Thyroid gland (tissue), 4 donors: Measurements from ENCODE around the gene WDR37. TPM values are rescaled to one million over a fixed set of nuclear protein-coding genes. Genes with fewer than 3 reads are reported as not detected.

ENCODE experiments used
- DNase-seq, 2 donors: peaks; one replicate each; pipeline ENCODE4 v3.0.0-alpha.2; 2019
- H3K27ac ChIP-seq, 3 donors: fragments of 200-600 bp; sonication (generic); 1 replicate in 2 of 3; 2 replicates in 1 of 3; pipeline ENCODE4 v1.5.1; 2016 to 2019; ENCODE audit warnings: mild to moderate bottlenecking in 1 of 3, moderate library complexity in 1 of 3
- H3K27me3 ChIP-seq: fragments of 200-600 bp; sonication (generic); one replicate; pipeline ENCODE4 v1.5.1; 2019
- H3K36me3 ChIP-seq, 2 donors: fragments of 200-600 bp; sonication (generic); one replicate each; pipeline ENCODE4 v1.5.1; 2016 to 2019
- H3K4me1 ChIP-seq, 2 donors: fragments of 200-600 bp; sonication (generic); one replicate each; pipeline ENCODE4 v1.5.1; 2017 to 2019
- H3K4me3 ChIP-seq, 3 donors: fragments of 200-600 bp; sonication (generic); replicated peaks in 1 of 3; 1 replicate in 2 of 3; 2 replicates in 1 of 3; pipeline ENCODE4 v1.5.1; 2016; ENCODE audit warnings: mild to moderate bottlenecking in 1 of 3
- H3K9me3 ChIP-seq: fragments of 200-600 bp; sonication (generic); one replicate; pipeline ENCODE4 v1.5.1; 2017
- CTCF ChIP-seq, 6 experiments: fragments of 200-600 bp in 3 of 6; fragments of 450-650 bp in 3 of 6; sonication (generic) in 3 of 6; IDR thresholded peaks; one replicate each; pipeline ENCODE4 v1.5.1; 2016 to 2019; ENCODE audit warnings: antibody characterized with exemption in 6 of 6, mild to moderate bottlenecking in 2 of 6, inconsistent platforms in 1 of 6, moderate library complexity in 1 of 6
- POLR2A ChIP-seq, 2 donors: fragments of 450-650 bp; IDR thresholded peaks; one replicate each; pipeline ENCODE4 v1.6.1; 2017; ENCODE audit warnings: antibody characterized with exemption in 2 of 2, mild to moderate bottlenecking in 2 of 2, moderate library complexity in 1 of 2
- WGBS, 2 donors: methylation state at CpG; one replicate each; pipeline ENCODE4 v1.1.5; 2017; 5-methylcytosine and 5-hydroxymethylcytosine counted together
- intact Hi-C: fragments of 100-400 bp; cut with DNase I; formaldehyde crosslinking; loops from one replicate; pipeline ENCODE4 v1.15.1; 2023
- total RNA-seq, 4 donors: library from RNA; depleted of rRNA; stranded (reverse); fragments of >200 nt; gene quantifications; one replicate each; pipeline ENCODE4 v1.2.3, GENCODE V29; 2016

Gene WDR37
- total RNA-seq, 4 donors from 2014 or later, result 15.2 to 26.3 (median 16.4) TPM

- H3K36me3 ChIP-seq, result no peaks in the 10 kb centered on the region
- 85 to 90% methylated on average over 6 of the region's 6 CpGs for WGBS, 2 donors
- H3K9me3 ChIP-seq, result no peaks in the 10 kb centered on the region
- intact Hi-C loops, result no loop called here
- no peaks in the 10 kb centered on the region for H3K27me3 ChIP-seq
- DNase-seq, result no peak
- H3K27ac ChIP-seq, result no peak overlapping the region
- no peak overlapping the region for H3K4me3 ChIP-seq
- no peaks in the 10 kb centered on the region for H3K4me1 ChIP-seq
- TF ChIP-seq POLR2A (IDR thresholded peaks at IDR 0.05), result no peak
- no peak for TF ChIP-seq CTCF (IDR thresholded peaks at IDR 0.05)
These were observed 97.1 kb downstream of the WDR37 start for GRCh38 chr10:1153251-1153763.

GRCh38 chr10:1153805-1154351 is 97.7 kb downstream of the WDR37 start:
- no peak overlapping the region for H3K27ac ChIP-seq
- TF ChIP-seq CTCF (IDR thresholded peaks at IDR 0.05) (no peak), POLR2A (IDR thresholded peaks at IDR 0.05) (no peak)
- no peaks in the 10 kb centered on the region for H3K9me3 ChIP-seq
- no peaks in the 10 kb centered on the region for H3K4me1 ChIP-seq
- no peak for DNase-seq
- H3K27me3 ChIP-seq, result no peaks in the 10 kb centered on the region
- 68 to 74% methylated on average over 20 of the region's 20 CpGs for WGBS, 2 donors
- intact Hi-C loops, result no loop called here
- no peak overlapping the region for H3K4me3 ChIP-seq
- no peaks in the 10 kb centered on the region for H3K36me3 ChIP-seq

GRCh38 chr10:1154531-1155295 is 98.5 kb downstream of the WDR37 start:
- H3K9me3 ChIP-seq, result no peaks in the 10 kb centered on the region
- no peaks in the 10 kb centered on the region for H3K36me3 ChIP-seq
- no peaks in the 10 kb centered on the region for H3K27me3 ChIP-seq
- no peak for DNase-seq
- no peak overlapping the region for H3K27ac ChIP-seq
- H3K4me3 ChIP-seq, result no peak overlapping the region
- intact Hi-C loops, result no loop called here
- no peaks in the 10 kb centered on the region for H3K4me1 ChIP-seq
- 71 to 77% methylated on average over 9 of the region's 9 CpGs for WGBS, 2 donors
- TF ChIP-seq CTCF (IDR thresholded peaks at IDR 0.05) (no peak), POLR2A (IDR thresholded peaks at IDR 0.05) (no peak)

GRCh38 chr10:1155791-1156615 is 99.8 kb downstream of the WDR37 start:
- no peaks in the 10 kb centered on the region for H3K4me1 ChIP-seq
- intact Hi-C loops, result no loop called here
- no peak for DNase-seq
- TF ChIP-seq POLR2A (IDR thresholded peaks at IDR 0.05) (no peak), CTCF (IDR thresholded peaks at IDR 0.05) (no peak)
- H3K27ac ChIP-seq, result no peak overlapping the region
- no peaks in the 10 kb centered on the region for H3K9me3 ChIP-seq
- WGBS, 2 donors, result 87 to 89% methylated on average over 14 to 18 of the region's 20 CpGs
- no peak overlapping the region for H3K4me3 ChIP-seq
- H3K36me3 ChIP-seq, result no peaks in the 10 kb centered on the region
- no peaks in the 10 kb centered on the region for H3K27me3 ChIP-seq

GRCh38 chr10:1156616-1156886 is 100.4 kb downstream of the WDR37 start:
- WGBS, 2 donors, result 80 to 83% methylated on average over 7 to 8 of the region's 8 CpGs
- intact Hi-C loops, result no loop called here
- Histone ChIP-seq H3K9me3 (no peaks in the 10 kb centered on the region), H3K27ac (no peak overlapping the region), H3K36me3 (no peaks in the 10 kb centered on the region), H3K4me1 (no peaks in the 10 kb centered on the region), H3K27me3 (no peaks in the 10 kb centered on the region), H3K4me3 (no peak overlapping the region)
- TF ChIP-seq POLR2A (IDR thresholded peaks at IDR 0.05) (no peak), CTCF (IDR thresholded peaks at IDR 0.05) (no peak)
- DNase-seq, result no peak
